ENCODE measurements around the gene SYT13. TPM values are rescaled to one million over a fixed set of nuclear protein-coding genes. Genes with fewer than 3 reads are reported as not detected.

The SYT13 gene
- total and polyA plus RNA-seq, 2 donors (not counting 3 experiments of a cell fraction or from before 2014, with no cell fraction given): not detected

- ChIA-PET POLR2A (no interaction called here), CTCF (interaction anchor here (1.4 kb wide), 1 partner anchor 18 kb away, joined by 6 read pairs; no protein-coding TSS in a partner anchor)
- FAIRE-seq (no peak), DNase-seq (ENCODE audit: low read depth, low spot score) (no peak)
- Histone ChIP-seq H4K20me1 (replicated peaks; ENCODE audit: control insufficient read depth, extremely low read depth, insufficient read depth, low read length) (no peaks in the 10 kb centered on the region), H3K4me1 (ENCODE audit: control insufficient read depth, extremely low read depth, insufficient read depth, low read length) (no peaks in the 10 kb centered on the region), H3K4me2 (ENCODE audit: insufficient read depth, low read length) (no peak overlapping the region), H3K9ac (replicated peaks; ENCODE audit: extremely low read depth, insufficient read depth, low read length) (no peak overlapping the region), H3K79me2 (ENCODE audit: control insufficient read depth, insufficient read depth, low read length) (no peaks in the 10 kb centered on the region), H3K4me3 (replicated peaks in 1 of 3; ENCODE audit: insufficient read depth in 1 of 3, low read depth in 1 of 3, low read length in 3 of 3) (no peak overlapping the region), H3K27ac (ENCODE audit: insufficient read depth, low read depth, low read length) (no peak overlapping the region), H3K9me1 (replicated peaks; ENCODE audit: control insufficient read depth, extremely low read depth, insufficient read depth, low read length) (no peaks in the 10 kb centered on the region), H3K36me3 (ENCODE audit: control insufficient read depth in 2 of 2, extremely low read depth in 1 of 2, insufficient read depth in 2 of 2, low read length in 2 of 2) (peaks cover 0 to 6% of the 10 kb centered on the region in 2 experiments), H3K9me3 (replicated peaks; ENCODE audit: control insufficient read depth, insufficient read depth, low read length) (no peaks in the 10 kb centered on the region), H2AFZ (ENCODE audit: low read depth, low read length) (no peak overlapping the region), H3K27me3 (ENCODE audit: control insufficient read depth in 2 of 2, insufficient read depth in 2 of 2, low read length in 2 of 2) (peaks cover 0 to 3% of the 10 kb centered on the region in 2 experiments)
- dilution Hi-C loops (cut with MboI; ENCODE audit: extremely low pct_ligation_motif_present, low sequenced_read_pairs): no loop called here
- intact Hi-C loops (cut with micrococcal nuclease): no loop called here
- no peak for TF ChIP-seq JUN (IDR thresholded peaks at IDR 0.05; ENCODE audit: borderline replicate concordance, insufficient read depth, insufficient read length, low read depth)
- TF ChIP-seq FOS (IDR thresholded peaks at IDR 0.05; ENCODE audit: borderline replicate concordance, insufficient read depth, low read length): no peak
- no peak for TF ChIP-seq GATA2 (IDR thresholded peaks at IDR 0.05; ENCODE audit: insufficient read depth, insufficient read length, low read depth, low read length)
- TF ChIP-seq POLR2AphosphoS5 (IDR thresholded peaks at IDR 0.05; ENCODE audit: insufficient read depth, low read depth, low read length): no peak
- TF ChIP-seq EZH2 (IDR thresholded peaks at IDR 0.05; ENCODE audit: borderline replicate concordance, low read depth, low read length, severe bottlenecking): no peak
- no peak for TF ChIP-seq POLR2A (IDR thresholded peaks at IDR 0.05; ENCODE audit: low read depth, low read length)
- TF ChIP-seq CTCF (IDR thresholded peaks at IDR 0.05; ENCODE audit: extremely low read depth in 1 of 2, insufficient read depth in 1 of 2, low read depth in 1 of 2, low read length in 2 of 2): no peak
- TF ChIP-seq, protein P1, sequence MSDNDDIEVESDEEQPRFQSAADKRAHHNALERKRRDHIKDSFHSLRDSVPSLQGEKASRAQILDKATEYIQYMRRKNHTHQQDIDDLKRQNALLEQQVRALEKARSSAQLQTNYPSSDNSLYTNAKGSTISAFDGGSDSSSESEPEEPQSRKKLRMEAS (IDR thresholded peaks at IDR 0.05; ENCODE audit: insufficient read depth, insufficient read length): no peak
- TF ChIP-seq MYC (IDR thresholded peaks at IDR 0.05; ENCODE audit: low read depth, low read length): no peak
- BruUV-seq (replicated peaks): no TSS peak
Observed at GRCh38 chr11:45216031-45216430, 70.1 kb downstream of the SYT13 start.
